Adrenal gland (tissue), 5 donors: ENCODE data around the gene CBARP.

Experiments used
- CTCF ChIP-seq, 6 experiments: fragments of 450-650 bp in 4 of 6; fragments of 200-600 bp in 2 of 6; sonication (generic) in 1 of 6; IDR thresholded peaks; 1 replicate in 5 of 6; 2 replicates in 1 of 6; pipeline versions ENCODE4 v1.5.1 to v1.8.0; 2016 to 2021; ENCODE audit warnings: antibody characterized with exemption in 6 of 6, mild to moderate bottlenecking in 2 of 6, moderate library complexity in 1 of 6
- POLR2A ChIP-seq, 2 donors: fragments of 450-650 bp; IDR thresholded peaks; one replicate each; pipeline ENCODE4 v1.6.1; 2017; ENCODE audit warnings: antibody characterized with exemption in 2 of 2, mild to moderate bottlenecking in 2 of 2, moderate library complexity in 1 of 2
- donor health status: DM: no; HTN: no; CAD: no.

GRCh38 chr19:1285737-1286360, 48.0 kb upstream of the CBARP start, which contains the start of gene EFNA2:
- no peak for TF ChIP-seq POLR2A (IDR thresholded peaks at IDR 0.05)
- no peak for TF ChIP-seq CTCF (IDR thresholded peaks at IDR 0.05)
